GM21529 (cell line): ENCODE data around the gene LRBA.
"Not testable (repeated sequence)": the region's sequence is repeated elsewhere in the genome, so short reads cannot be mapped to it uniquely, and the experiment has no call there.

ENCODE experiments used
- ATAC-seq: cut with Tn5 transposase; IDR thresholded peaks from one replicate; pipeline ENCODE4 v1.9.1; 2021; ENCODE audit not compliant: unreplicated experiment

Gene LRBA

DNA sequence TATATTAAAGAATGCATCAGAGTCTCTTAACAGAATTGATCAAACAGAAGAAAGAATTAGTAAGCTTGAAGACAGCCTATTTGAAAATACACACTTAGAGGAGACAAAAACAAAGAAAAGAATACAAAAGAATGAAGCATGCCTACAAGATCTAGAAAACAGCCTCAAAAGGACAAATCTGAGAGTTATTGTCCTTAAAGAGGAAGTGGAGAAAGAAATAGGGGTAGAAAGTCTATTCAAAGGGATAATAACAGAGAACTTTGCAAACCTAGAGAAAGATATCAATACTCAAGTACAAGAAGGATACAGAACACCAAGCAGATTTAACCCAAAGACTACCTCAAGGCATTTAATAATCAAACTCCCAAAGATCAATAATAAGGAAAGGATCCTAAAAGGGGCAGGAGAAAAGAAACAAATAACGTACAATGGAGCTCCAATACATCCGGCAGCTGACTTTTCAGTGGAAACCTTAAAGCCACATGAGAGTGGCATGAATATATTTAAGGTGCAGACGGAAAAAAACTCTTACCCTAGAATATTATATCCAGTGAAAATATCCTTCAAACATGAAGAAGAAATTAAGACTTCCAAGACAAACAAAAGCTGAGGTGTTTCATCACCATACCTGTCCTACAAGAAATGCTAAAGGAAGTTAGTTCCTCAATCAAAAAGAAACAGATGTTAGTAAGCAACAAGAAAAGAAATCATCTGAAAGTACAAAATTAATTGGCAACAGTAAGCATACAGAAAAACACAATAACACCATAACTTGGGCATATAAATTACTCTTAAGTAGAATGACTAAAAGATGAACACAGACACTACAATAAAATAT lies 36.1 kb downstream of the LRBA start:
- ATAC-seq, result no peak

DNA sequence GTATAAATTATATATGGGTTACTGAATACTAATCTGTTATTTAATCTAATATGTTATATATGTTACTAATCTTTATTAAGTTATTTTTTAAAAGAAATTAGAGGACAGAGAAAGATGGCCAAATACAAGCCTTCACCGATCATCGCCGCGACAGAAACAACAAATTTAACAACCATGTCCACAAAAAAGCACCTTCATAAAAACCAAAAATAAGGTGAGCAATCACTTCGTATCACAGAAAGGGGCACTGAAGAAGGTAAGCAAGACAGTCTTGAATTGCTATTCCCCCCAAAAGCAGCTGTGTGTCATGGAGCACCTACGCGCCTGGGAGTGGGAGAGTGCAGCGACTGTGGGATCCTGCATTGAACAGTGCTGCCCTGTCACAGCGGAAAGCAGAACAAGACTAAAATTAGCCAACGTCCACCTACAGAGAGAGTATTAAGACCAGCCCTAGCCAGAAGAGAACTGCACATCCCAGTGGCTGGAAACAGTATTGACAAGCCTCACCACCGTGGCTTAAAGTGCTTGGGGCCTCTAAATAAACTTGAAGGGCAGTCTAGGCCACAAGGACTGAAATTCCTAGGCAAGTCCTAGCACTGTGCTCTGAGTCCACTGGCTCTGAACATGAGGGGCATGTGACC lies 38.5 kb downstream of the LRBA start:
- no peak for ATAC-seq

DNA sequence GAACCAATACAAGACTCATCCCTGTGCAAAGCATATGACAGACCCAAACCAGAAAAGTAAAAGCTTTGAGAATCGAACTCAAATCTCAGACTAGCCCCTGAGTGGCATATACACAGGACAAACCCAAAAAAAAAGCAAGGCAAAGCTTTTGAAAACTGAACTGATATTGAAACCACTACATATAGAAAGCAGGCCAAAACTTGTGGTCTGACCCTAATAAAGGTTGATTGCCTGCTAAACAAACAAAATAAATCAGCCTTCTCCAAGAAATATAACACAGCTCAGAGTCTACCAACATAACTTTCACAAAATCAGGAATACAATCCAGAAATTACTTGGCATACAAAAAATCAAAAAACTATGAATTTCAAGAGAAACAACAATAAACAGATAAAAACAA lies 40.3 kb downstream of the LRBA start:
- ATAC-seq, result peak; percentile 72

DNA sequence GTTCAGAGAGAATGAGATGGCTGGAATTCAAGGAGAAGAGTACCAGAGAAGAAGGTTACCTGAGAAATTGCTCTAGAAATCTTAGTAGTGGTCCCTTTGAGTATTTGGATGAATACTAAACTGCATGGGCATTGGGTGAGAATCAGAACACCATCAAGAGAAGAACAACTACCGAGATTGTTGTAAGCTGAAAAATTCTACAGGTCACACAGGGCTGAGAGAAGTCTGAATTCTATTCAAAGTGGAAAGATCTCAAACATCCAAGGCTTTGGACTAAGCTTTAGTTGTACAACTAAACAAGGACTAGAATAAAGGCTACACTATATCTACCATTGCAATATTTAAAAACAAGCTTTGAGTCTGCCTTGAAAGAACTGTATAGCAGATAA lies 40.8 kb downstream of the LRBA start:
- ATAC-seq, result no peak

DNA sequence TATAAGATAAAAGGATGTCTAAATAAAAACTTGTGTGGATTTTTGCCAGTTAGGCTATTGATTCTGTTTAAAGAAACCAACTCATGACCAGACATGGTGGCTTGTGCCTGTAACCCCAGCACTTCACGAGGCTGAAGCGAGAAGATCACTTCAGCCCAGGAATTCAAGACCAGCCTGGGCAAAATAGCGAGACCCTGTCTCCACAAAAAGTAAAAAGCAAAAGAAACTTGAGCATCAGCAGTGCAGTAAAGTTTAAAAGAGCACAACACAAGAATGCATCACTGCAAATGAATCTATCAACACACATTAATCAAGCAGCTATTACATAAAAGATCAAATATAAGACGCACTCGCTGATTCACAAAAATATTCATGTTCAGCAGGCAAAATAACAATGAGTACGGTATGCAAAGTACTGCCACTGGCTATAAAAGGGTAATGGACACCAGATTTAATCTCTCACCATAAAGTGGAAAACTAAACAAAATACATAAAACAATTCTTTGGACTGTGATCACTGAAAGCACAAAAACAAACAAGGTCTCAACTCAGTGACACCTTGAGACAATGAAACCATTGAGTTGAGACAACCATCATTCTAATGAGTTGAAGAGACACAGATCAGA lies 41.3 kb downstream of the LRBA start:
- no peak for ATAC-seq

DNA sequence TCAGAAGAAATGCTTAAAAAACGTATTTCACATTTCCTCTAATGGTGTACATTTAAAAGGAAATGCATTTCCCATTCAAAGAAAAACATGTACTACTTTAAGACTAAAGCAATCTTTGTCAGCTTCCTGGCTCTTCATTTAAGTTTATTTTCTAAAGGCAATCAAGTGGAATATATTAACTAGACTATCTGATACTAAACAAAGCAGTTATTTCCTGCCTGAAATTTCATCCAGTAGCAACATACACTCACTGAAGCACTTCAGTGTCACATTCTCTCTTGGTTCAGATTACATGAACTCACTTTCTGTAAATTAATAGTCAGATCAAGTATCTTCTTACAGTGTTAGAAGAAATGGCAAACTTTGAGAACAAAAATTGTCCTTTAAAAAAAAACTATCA lies 42.5 kb downstream of the LRBA start:
- ATAC-seq, result no peak

DNA sequence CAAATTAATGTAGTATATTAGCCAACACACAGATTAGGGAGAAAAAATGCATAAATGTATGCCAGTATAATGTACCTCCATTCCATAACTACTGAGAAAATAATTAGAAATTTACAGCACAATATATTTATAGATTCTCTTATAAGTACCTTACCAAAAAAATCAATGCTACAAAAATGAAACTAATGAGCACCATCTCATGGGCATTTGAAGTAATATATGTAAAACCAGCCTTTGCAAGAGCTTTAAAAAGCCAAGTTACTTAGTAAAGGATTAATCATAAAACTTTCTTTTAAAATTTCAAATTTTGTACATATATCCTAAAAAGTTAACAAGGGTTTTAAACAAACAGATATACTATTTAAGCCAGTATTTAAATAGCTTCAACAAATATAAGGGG lies 43.2 kb downstream of the LRBA start:
- ATAC-seq, result no peak

DNA sequence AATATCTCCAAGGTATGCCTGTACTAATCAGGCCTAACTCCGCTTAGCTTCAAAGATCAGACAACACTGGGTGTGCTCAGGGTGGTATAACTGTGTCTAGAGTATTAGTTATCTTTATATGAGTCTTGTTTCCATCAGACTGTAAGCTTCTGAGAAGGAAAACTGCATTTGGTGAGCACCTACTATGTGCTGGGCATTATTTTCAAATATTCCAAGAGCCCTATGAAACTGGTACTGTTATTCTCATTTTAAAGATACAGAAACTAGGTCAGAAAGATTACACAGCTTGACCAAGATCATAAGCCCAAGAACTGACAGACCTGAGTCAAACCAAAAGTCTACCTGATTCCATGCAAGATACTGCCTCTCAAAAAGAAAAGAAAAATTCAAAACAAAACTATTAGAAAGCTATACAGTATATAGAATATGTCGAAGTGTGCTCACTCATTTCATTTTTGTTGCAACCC lies 44.4 kb downstream of the LRBA start:
- peak; percentile 63 for ATAC-seq

DNA sequence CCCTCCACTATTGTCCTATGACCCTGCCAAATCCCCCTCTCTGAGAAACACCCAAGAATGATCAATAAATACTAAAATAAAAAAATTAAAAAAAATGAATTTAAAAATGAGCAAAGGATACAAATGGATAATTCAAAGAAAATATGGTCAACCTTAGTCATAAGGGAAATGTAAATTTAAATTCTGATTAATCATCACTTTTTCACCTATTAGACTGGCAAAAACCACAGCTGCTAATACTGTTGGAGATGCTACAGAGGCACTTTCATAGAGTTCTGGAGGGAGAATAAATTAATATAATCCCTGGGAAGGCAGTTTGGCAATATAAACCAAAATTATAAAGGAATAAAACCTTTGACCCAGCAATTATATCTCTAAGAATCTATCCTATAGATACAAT lies 50.3 kb downstream of the LRBA start:
- no peak for ATAC-seq

DNA sequence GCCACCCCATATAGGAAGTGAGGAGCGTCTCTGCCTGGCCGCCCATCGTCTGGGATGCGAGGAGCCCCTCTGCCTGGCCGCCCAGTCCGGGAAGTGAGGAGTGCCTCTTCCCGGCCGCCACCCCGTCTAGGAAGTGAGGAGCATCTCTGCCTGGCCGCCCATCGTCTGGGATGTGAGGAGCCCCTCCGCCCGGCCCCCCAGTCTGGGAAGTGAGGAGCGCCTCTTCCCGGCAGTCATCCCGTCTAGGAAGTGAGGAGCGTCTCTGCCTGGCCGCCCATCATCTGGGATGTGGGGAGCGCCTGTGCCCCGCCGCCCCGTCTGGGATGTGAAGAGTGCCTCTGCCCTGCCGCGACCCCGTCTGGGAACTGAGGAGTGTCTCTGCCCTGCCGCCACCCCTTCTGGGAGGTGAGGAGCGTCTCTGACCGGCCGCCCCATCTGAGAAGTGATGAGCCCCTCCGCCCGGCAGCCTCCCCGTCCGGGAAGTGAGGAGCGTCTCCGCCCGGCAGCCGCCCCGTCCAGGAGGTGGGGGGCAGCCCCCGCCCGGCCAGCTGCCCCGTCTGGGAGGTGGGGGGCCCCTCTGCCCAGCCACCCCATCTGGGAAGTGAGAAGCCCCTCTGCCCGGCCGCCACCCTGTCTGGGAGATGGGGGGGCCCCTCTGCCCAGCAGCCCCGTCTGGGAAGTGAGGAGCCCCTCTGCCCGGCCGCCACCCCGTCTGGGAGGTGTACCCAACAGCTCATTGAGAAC lies 51.3 kb downstream of the LRBA start:
- not testable (repeated sequence) for ATAC-seq

DNA sequence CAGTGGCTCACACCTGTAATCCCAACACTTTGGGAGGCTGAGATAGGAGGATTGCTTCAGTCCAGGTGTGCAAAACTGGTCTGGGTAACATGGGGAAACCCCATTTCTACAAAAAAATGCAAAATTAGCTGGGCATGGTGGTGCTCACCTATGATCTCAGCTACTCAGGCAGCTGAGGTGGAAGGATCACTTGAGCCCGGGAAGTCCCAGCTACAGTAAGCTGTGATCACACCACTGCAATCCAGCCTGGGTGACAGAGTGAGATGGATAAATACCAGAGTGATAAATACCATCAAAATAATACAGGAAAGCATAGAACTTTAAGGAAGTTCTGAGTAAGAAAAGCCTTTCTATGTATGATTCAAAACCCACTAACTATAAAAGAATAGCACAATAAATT lies 52.8 kb downstream of the LRBA start:
- peak; percentile 90 for ATAC-seq

DNA sequence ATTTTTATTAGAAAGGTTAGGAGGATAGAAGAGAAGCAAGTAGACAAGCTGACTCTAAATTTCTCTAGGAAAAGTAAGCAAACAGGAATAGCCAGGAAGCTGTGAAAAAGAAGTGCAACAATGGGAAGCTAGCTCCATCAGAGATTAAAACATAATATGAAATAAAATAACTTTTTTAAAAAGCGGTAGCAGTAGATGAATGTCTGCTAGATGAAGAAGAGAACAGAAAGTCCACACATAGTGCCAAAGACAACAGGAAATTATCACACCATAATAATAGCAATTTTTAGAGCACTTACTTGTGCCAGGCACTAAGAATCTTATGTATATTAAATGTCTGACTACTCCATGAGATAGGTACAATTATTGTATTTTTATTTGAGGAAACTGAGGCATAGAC lies 53.5 kb downstream of the LRBA start:
- ATAC-seq, result no peak

DNA sequence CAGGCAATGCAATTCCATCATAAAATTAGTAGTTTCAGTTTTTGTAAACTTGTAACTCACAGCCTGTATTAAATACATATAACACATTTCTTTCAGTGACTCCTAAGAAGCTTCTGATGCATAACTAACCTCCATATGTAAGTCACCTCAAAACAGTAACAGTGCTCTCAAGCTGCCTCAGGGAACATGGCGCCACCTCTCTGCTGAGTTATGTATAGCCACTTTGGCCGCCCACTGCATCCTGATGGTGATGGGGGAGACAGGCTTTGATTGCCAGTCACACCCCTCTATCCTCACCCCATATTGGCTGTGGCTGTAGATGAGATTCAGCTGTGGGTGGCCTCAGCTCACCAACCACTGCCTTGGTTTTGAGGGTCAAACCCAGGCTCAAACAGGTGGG lies 54.3 kb downstream of the LRBA start:
- no peak for ATAC-seq

DNA sequence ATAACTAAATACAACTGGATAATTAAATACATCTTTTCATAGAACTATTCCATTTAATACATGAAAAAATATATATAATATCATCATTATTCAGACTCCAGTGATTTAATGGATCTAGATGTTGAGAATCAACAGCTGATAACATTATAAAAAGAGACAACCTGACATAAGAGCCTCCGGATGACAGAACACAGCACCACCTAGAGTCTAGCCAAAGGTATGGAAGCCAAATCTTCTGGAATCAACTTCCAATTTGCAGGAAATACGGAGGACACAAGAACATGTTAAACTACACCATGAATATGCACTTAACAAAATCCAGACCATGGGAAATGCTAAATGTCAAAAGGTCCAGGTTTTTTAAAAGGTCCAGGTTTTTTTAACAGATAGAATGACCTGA lies 55.0 kb downstream of the LRBA start:
- no peak for ATAC-seq

DNA sequence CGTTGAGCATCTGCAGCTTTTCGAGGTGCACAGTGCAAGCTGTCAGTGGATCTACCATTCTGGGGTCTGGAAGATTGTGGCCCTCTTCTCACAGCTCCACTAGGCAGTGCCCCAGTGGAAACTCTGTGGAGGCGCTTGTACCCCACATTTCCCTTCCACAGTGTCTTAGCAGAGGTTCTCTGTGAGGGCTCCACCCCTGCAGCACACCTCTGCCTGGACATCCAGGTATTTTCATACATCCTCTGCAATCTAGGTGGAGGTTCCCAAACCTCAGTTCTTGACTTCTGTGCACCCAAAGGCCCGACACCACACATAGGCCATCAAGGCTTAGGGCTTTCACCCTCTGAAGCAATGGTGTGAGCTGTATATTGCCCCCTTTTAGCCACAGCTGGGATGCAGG lies 57.1 kb downstream of the LRBA start:
- not testable (repeated sequence) for ATAC-seq

DNA sequence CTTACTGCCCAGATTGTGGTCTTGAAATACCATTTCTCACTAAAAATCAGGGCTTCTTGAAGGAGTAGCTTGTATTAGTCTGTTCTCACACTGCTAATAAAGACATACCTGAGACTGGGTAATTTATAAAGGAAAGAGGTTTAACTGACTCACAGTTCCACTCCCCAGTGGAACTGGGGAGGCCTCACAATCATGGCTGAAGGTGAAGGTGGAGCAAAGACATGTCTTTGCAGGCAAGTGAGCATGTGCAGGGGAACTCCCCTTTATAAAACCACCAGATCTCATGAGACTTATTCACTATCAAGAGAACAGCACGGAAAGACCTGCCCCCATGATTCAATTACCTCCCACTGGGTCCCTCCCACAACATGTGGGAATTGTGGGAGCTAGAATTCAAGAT lies 58.0 kb downstream of the LRBA start:
- ATAC-seq, result not testable (repeated sequence)

DNA sequence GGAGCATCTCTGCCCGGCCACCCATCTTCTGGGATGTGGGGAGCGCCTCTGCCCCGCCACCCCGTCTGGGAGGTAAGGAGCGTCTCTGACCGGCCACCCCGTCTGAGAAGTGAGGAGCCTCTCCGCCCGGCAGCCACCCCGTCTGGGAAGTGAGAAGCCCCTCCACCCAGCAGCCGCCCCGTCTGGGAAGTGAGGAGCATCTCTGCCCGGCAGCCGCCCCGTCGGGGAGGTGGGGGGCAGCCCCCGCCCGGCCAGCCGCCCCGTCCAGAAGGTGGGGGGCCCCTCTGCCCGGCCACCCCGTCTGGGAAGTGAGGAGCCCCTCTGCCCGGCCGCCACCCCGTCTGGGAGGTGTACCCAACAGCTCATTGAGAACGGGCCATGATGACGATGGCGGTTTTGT lies 61.2 kb downstream of the LRBA start:
- not testable (repeated sequence) for ATAC-seq

DNA sequence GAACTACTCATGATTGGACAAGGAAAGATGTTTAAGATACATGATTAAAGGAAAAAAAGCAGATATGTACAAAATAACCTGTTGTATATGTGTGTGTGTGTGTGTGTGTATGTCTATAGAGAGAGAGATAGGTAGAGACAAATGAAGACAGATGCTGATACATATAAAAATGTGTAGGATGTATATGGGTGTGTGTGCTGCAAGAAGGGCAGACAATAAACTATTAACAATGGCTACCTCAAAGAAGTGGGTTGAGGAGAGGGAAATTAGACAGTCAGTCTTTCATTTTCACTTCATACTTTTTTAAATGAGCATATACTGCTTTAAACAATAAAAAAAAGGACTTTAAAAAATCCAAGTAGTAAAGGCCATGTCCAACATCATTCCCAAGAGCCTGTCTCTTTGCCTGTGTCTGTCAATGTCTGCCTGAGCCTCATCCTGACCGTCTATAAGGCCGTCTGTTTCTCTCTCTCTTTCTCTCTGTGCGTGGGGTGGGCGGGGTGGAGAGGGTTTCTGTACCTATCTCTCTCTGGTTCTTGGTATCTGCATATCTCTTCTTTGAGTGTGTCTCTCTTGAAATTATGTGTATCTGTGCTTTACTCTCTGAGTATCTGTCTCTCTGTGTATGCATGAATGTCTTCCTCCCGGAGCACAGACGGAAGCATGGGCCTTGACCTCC lies 62.8 kb downstream of the LRBA start:
- ATAC-seq, result no peak

DNA sequence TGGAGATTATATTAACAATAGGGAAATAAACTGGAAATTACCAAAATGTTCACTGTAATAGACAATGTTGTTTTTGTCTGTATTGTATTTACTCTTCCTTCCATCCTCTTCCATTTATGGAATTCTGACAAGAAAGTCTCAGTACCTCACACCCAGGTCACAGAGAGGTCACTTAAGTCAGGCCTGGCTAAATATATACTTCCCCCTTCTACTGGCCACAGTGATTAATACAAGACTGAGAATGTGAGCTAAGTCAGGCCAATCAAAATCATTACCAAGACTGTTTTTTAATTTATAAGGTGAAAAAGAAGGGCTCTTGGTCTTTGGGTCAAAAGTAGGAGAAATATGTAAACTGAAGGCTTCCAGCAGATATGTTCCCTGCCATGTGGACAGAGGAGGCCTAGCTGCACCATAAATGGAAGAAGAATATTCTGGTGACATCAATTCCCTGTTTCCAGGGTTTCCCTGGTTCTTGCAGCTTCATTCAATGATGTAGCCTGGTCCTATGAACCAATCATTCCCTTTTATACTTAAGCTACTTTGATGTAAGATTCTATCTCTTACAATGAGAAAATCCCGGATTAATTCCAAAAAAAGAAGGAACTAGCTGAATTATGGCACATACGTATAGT lies 64.3 kb downstream of the LRBA start:
- ATAC-seq, result no peak

DNA sequence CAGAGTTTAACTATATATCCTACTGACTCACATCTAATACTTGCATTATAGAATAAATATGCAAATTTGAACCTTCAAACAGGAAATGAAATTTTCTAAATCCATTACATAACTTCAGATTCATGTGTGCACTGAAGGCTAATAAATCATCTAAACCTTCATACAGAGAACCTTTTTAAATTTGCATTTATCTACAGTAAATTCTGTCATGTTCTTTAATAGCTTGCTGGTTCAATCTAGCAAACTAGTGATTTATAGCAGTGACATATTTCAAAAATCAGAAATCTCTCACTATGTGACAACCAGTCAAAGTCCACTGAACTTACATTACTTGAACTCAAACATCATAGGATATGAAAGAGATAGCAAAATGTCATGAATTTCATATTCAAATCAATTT lies 65.1 kb downstream of the LRBA start:
- ATAC-seq, result no peak
